A673 (cell line): ENCODE results near the gene FAXC.

Experiments
- CTCF ChIP-seq: fragments of 300-800, 200-600 bp; sonication (generic); conservative IDR thresholded peaks from 2 replicates; pipeline ENCODE4 v1.5.1; 2017; ENCODE audit warnings: low read depth, mild to moderate bottlenecking, antibody characterized with exemption, low read length, moderate library complexity, mixed read lengths
- EZH2 ChIP-seq: fragments of 200-600 bp; sonication (generic); IDR thresholded peaks from 2 replicates; pipeline ENCODE4 v1.6.1; 2017; ENCODE audit warnings: borderline replicate concordance, low read depth, mild to moderate bottlenecking, mixed read lengths, antibody characterized with exemption, low read length; ENCODE audit not compliant: poor library complexity, severe bottlenecking

GRCh38 chr6:99390896-99391295, 41.4 kb upstream of the FAXC start:
- no peak for TF ChIP-seq CTCF
- no peak for TF ChIP-seq EZH2
